CD4-positive, alpha-beta T cell (primary cell): ENCODE data around the gene FEV. TPM values are rescaled to one million over a fixed set of nuclear protein-coding genes. Genes with fewer than 3 reads are reported as not detected.

Experiments used
- ATAC-seq: fragments of 200-7000 bp; cut with Tn5 transposase; one replicate; pipeline ENCODE4 v1.10.0; 2022; ENCODE audit warnings: mild to moderate bottlenecking; ENCODE audit not compliant: poor library complexity
- CTCF ChIA-PET: fragments of 350-600 bp; sonication (Branson Sonifier 250); formaldehyde crosslinking; loops from one replicate; lab custom pipeline; 2021; ENCODE audit warnings: antibody characterized with exemption, inconsistent platforms; lab: Charles Lee
- POLR2A ChIA-PET: fragments of 350-600 bp; sonication (Branson Sonifier 250); formaldehyde crosslinking; loops from one replicate; lab custom pipeline; 2021; ENCODE audit warnings: antibody characterized with exemption, inconsistent platforms; lab: Charles Lee
- DNase-seq, 14 experiments: peaks; one replicate each; pipeline ENCODE4 v3.0.0-alpha.2; 2013 to 2020; ENCODE audit warnings: mixed read lengths in 2 of 14
- H3K27ac ChIP-seq, 2 donors: one replicate each; pipeline versions ENCODE4 v1.5.1 to v1.7.0; 2013; ENCODE audit warnings: low read length in 2 of 2, low read depth in 1 of 2, mild to moderate bottlenecking in 1 of 2
- H3K27me3 ChIP-seq, 2 experiments: 1 replicate in 1 of 2; 2 replicates in 1 of 2; pipeline versions ENCODE4 v1.6.1 to v1.7.0; 2013; ENCODE audit warnings: low read length in 2 of 2, control low read depth in 1 of 2, mild to moderate bottlenecking in 1 of 2, moderate library complexity in 1 of 2; ENCODE audit not compliant: insufficient read depth in 2 of 2, control insufficient read depth in 1 of 2
- H3K36me3 ChIP-seq: one replicate; pipeline ENCODE4 v1.6.1; 2013; ENCODE audit warnings: low read length, control low read depth; ENCODE audit not compliant: insufficient read depth
- H3K4me1 ChIP-seq: one replicate; pipeline ENCODE4 v1.6.1; 2013; ENCODE audit warnings: low read length, control low read depth; ENCODE audit not compliant: insufficient read depth
- H3K4me3 ChIP-seq: one replicate; pipeline ENCODE4 v1.5.1; 2013; ENCODE audit warnings: mild to moderate bottlenecking, low read length, moderate library complexity
- H3K9me3 ChIP-seq, 2 experiments: 1 replicate in 1 of 2; 2 replicates in 1 of 2; pipeline versions ENCODE4 v1.6.1 to v1.7.0; 2013; ENCODE audit warnings: low read length in 2 of 2, mild to moderate bottlenecking in 2 of 2, control low read depth in 1 of 2, moderate library complexity in 1 of 2; ENCODE audit not compliant: control insufficient read depth in 1 of 2, insufficient read depth in 1 of 2
- H3K27ac Mint-ChIP-seq: one replicate; pipeline ENCODE4 v1.8.0; 2020; ENCODE audit warnings: mixed read lengths
- H3K27me3 Mint-ChIP-seq: one replicate; pipeline ENCODE4 v1.8.0; 2021; ENCODE audit warnings: mixed read lengths
- H3K36me3 Mint-ChIP-seq: one replicate; pipeline ENCODE4 v1.8.0; 2021; ENCODE audit warnings: low read depth, mixed read lengths
- H3K4me1 Mint-ChIP-seq: one replicate; pipeline ENCODE4 v1.8.0; 2021; ENCODE audit warnings: low read depth, mixed read lengths
- H3K4me3 Mint-ChIP-seq: one replicate; pipeline ENCODE4 v1.8.0; 2020; ENCODE audit warnings: mild to moderate bottlenecking, mixed read lengths
- H3K9me3 Mint-ChIP-seq: one replicate; pipeline ENCODE4 v1.8.0; 2020; ENCODE audit warnings: mixed read lengths
- CTCF ChIP-seq: fragments of 200-600 bp; IDR thresholded peaks from one replicate; pipeline ENCODE4 v1.8.0; 2022; ENCODE audit warnings: antibody characterized with exemption, mild to moderate bottlenecking
- intact Hi-C, 2 experiments: fragments of 100-400 bp; cut with DNase I in 1 of 2; cut with micrococcal nuclease in 1 of 2; formaldehyde crosslinking; loops; one replicate each; pipeline versions ENCODE4 v1.15.1 to v1.9.0; 2023 to 2025; cut with DNase I, micrococcal nuclease
- total RNA-seq, 174 experiments: library from RNA in 2 of 174; stranded (reverse) in 2 of 174; gene quantifications; one replicate each; pipeline ENCODE4 v1.2.3 and lab custom pipeline; 2021 to 2026

The FEV gene
- total RNA-seq, 2 experiments from 2014 or later, result not detected

DNA sequence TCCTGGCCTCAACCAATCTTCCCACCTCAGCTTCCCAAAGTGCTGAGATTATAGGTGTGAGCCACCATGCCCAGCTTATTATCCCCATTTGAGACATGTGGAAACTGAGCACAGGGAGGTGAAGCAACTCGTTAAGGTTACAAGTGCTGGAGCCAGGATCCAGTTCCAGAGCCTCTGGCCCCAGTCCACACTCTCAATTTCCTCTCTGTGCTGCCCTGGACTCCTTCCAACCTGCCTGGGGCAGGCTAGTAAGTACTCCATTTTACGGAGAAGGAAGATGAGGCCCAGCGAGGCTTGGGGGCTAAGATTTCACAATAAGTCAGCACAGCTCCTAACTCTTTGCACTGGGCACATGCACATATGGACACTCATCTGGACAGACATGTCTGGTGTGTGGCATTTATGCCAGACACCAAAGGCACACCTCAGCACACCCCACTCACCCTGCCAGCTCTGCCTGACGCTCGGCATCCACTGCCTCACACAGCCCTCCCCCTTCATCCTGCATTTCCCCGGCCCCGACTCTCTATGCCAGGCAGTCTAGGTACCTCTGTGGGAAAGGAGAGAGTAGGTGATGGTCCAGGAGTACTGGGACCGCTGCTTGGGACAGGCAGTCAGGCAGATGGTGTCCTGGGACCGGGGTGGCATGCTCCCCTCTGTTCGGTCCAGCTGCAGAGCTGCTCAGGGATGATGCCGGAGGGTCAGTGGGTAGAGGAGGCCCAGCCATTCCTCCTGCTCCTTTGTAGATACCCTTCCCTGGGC, 35.8 kb upstream of the FEV start:
- CTCF ChIA-PET, result interaction anchor here (1.4 kb wide), 1 partner anchor 41 kb away, joined by 3 read pairs; no protein-coding TSS in a partner anchor
- H3K36me3 ChIP-seq, result no peaks in the 10 kb centered on the region
- H3K9me3 ChIP-seq, result no peaks in the 10 kb centered on the region
- DNase-seq (no peak), ATAC-seq (no peak)
- H3K4me3 ChIP-seq, result no peak overlapping the region
- no peaks in the 10 kb centered on the region for H3K4me1 ChIP-seq
- Mint-ChIP-seq H3K27ac (no peak overlapping the region), H3K36me3 (no peaks in the 10 kb centered on the region), H3K27me3 (peaks cover 27% of the 10 kb centered on the region), H3K9me3 (no peaks in the 10 kb centered on the region), H3K4me3 (no peak overlapping the region), H3K4me1 (no peaks in the 10 kb centered on the region)
- no peak for TF ChIP-seq CTCF
- POLR2A ChIA-PET, result no interaction called here
- H3K27me3 ChIP-seq, result no peaks in the 10 kb centered on the region
- intact Hi-C loops, result no loop called here
- H3K27ac ChIP-seq, result no peak overlapping the region

DNA sequence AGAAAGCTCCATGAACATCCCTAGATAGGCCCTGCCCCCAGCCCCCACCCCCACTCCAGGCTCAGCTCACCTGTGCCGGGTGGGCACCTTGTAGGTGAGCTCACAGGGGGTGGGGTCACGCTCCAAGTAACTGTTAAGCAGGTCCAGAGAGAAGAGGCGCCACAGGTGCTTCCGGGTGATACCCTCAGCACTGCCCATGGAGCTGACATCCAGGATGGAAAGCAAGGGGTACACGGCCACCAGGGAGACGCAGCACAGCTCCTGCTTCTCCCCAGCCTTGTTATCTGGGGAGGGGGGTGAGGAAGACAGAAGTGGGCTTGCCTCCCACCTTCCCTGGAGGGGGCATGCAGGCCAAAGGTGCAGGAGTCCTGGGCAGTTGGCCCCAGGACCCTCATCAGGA, 34.5 kb upstream of the FEV start:
- intact Hi-C loops, result no loop called here
- Histone ChIP-seq H3K27ac (no peak overlapping the region), H3K36me3 (no peaks in the 10 kb centered on the region), H3K9me3 (no peaks in the 10 kb centered on the region), H3K4me1 (no peaks in the 10 kb centered on the region), H3K4me3 (no peak overlapping the region), H3K27me3 (peaks cover 0 to 2% of the 10 kb centered on the region in 2 experiments)
- Mint-ChIP-seq H3K27ac (no peak overlapping the region), H3K36me3 (no peaks in the 10 kb centered on the region), H3K4me1 (no peaks in the 10 kb centered on the region), H3K4me3 (no peak overlapping the region), H3K27me3 (peaks cover 23% of the 10 kb centered on the region), H3K9me3 (no peaks in the 10 kb centered on the region)
- no peak for TF ChIP-seq CTCF
- DNase-seq (no peak), ATAC-seq (no peak)
- POLR2A ChIA-PET, result no interaction called here
- CTCF ChIA-PET, result no interaction called here

- ChIA-PET CTCF (no interaction called here), POLR2A (no interaction called here)
- Mint-ChIP-seq H3K9me3 (no peaks in the 10 kb centered on the region), H3K27me3 (peaks cover 23% of the 10 kb centered on the region), H3K4me3 (no peak overlapping the region), H3K36me3 (no peaks in the 10 kb centered on the region), H3K27ac (no peak overlapping the region), H3K4me1 (no peaks in the 10 kb centered on the region)
- TF ChIP-seq CTCF, result no peak
- H3K27me3 ChIP-seq, result peaks cover 0 to 2% of the 10 kb centered on the region in 2 experiments
- intact Hi-C loops, result no loop called here
- H3K36me3 ChIP-seq, result no peaks in the 10 kb centered on the region
- no peak overlapping the region for H3K4me3 ChIP-seq
- H3K4me1 ChIP-seq, result no peaks in the 10 kb centered on the region
- H3K9me3 ChIP-seq, result no peaks in the 10 kb centered on the region
- ATAC-seq, result no peak
- no peak overlapping the region for H3K27ac ChIP-seq
- no peak for DNase-seq
Measured at GRCh38 chr2:219018726-219019125, 33.7 kb upstream of the FEV start.
